DND-41 (cell line): ENCODE data around the gene NAT8L.

Experiments
- ATAC-seq: fragments of 200-7000 bp; cut with Tn5 transposase; 3 replicates; pipeline ENCODE4 v1.9.1; 2021; ENCODE audit warnings: low read depth; ENCODE audit not compliant: insufficient read depth
- DNase-seq: peaks from one replicate; pipeline ENCODE4 v3.0.0-alpha.2; 2020
- H2AFZ ChIP-seq: 2 replicates; pipeline ENCODE4 v1.6.0; 2012; ENCODE audit warnings: low read depth, low read length
- H3K27ac ChIP-seq: 2 replicates; pipeline ENCODE4 v1.5.1; 2012; ENCODE audit warnings: low read length, inconsistent platforms
- H3K27me3 ChIP-seq: fragments of 200-600 bp; sonication (generic); 2 replicates; pipeline ENCODE4 v1.6.0; 2012; ENCODE audit warnings: low read length, mild to moderate bottlenecking, inconsistent platforms; ENCODE audit not compliant: insufficient read depth, poor library complexity
- H3K36me3 ChIP-seq: 2 replicates; pipeline ENCODE4 v1.5.1; 2012; ENCODE audit warnings: low read length, inconsistent platforms; ENCODE audit not compliant: insufficient read depth
- H3K4me1 ChIP-seq: 2 replicates; pipeline ENCODE4 v1.5.1; 2012; ENCODE audit warnings: mild to moderate bottlenecking, low read length; ENCODE audit not compliant: insufficient read depth
- H3K4me2 ChIP-seq: 2 replicates; pipeline ENCODE4 v1.6.0; 2012; ENCODE audit warnings: mild to moderate bottlenecking, moderate library complexity, low read length, inconsistent platforms; ENCODE audit not compliant: insufficient read depth
- H3K4me3 ChIP-seq, 2 experiments: fragments of 200-600 bp in 1 of 2; shearing (Covaris generic) in 1 of 2; 2 replicates each; pipeline ENCODE4 v1.5.1; 2012 to 2016; ENCODE audit warnings: inconsistent platforms in 2 of 2, low read length in 2 of 2, mild to moderate bottlenecking in 2 of 2, low read depth in 1 of 2, moderate library complexity in 1 of 2
- H3K79me2 ChIP-seq: 2 replicates; pipeline ENCODE4 v1.6.0; 2012; ENCODE audit warnings: low read length, inconsistent platforms; ENCODE audit not compliant: insufficient read depth
- H3K9ac ChIP-seq: 2 replicates; pipeline ENCODE4 v1.6.0; 2012; ENCODE audit warnings: low read depth, mild to moderate bottlenecking, inconsistent platforms, low read length, moderate library complexity
- H3K9me3 ChIP-seq: 2 replicates; pipeline ENCODE4 v1.5.1; 2012; ENCODE audit warnings: low read length, moderate library complexity, mild to moderate bottlenecking, inconsistent platforms; ENCODE audit not compliant: insufficient read depth, severe bottlenecking
- H4K20me1 ChIP-seq: 2 replicates; pipeline ENCODE4 v1.6.0; 2012; ENCODE audit warnings: low read length; ENCODE audit not compliant: insufficient read depth
- EZH2 ChIP-seq: IDR thresholded peaks from 3 replicates; pipeline ENCODE4 v1.6.1; 2012; ENCODE audit warnings: borderline replicate concordance, low read depth, mild to moderate bottlenecking, moderate library complexity, low read length, inconsistent platforms; ENCODE audit not compliant: severe bottlenecking
- TF ChIP-seq, protein P1 (sequence below): IDR thresholded peaks from 2 replicates; pipeline ENCODE4 v1.5.1; 2012; ENCODE audit warnings: borderline replicate concordance, low read length, moderate library complexity, mild to moderate bottlenecking; ENCODE audit not compliant: poor library complexity, severe bottlenecking; ENCODE audit errors: extremely low read depth

NAT8L gene

GRCh38 chr4:2071252-2071911, 12.3 kb downstream of the NAT8L start:
- no peaks in the 10 kb centered on the region for H3K36me3 ChIP-seq
- H4K20me1 ChIP-seq: no peaks in the 10 kb centered on the region; the same call in 1 of the 2 replicates
- H3K4me2 ChIP-seq: no peak overlapping the region
- no peak for ATAC-seq
- no peak overlapping the region for H3K27ac ChIP-seq
- H3K9ac ChIP-seq: no peak overlapping the region
- no peaks in the 10 kb centered on the region for H3K4me1 ChIP-seq
- H3K9me3 ChIP-seq: no peaks in the 10 kb centered on the region
- no peak overlapping the region for H2AFZ ChIP-seq
- no peak for DNase-seq
- H3K27me3 ChIP-seq: no peaks in the 10 kb centered on the region
- H3K79me2 ChIP-seq: no peaks in the 10 kb centered on the region
- TF ChIP-seq EZH2: no peak
- TF ChIP-seq, protein P1, sequence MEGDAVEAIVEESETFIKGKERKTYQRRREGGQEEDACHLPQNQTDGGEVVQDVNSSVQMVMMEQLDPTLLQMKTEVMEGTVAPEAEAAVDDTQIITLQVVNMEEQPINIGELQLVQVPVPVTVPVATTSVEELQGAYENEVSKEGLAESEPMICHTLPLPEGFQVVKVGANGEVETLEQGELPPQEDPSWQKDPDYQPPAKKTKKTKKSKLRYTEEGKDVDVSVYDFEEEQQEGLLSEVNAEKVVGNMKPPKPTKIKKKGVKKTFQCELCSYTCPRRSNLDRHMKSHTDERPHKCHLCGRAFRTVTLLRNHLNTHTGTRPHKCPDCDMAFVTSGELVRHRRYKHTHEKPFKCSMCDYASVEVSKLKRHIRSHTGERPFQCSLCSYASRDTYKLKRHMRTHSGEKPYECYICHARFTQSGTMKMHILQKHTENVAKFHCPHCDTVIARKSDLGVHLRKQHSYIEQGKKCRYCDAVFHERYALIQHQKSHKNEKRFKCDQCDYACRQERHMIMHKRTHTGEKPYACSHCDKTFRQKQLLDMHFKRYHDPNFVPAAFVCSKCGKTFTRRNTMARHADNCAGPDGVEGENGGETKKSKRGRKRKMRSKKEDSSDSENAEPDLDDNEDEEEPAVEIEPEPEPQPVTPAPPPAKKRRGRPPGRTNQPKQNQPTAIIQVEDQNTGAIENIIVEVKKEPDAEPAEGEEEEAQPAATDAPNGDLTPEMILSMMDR: no peak
- H3K4me3 ChIP-seq: no peak overlapping the region

DNA sequence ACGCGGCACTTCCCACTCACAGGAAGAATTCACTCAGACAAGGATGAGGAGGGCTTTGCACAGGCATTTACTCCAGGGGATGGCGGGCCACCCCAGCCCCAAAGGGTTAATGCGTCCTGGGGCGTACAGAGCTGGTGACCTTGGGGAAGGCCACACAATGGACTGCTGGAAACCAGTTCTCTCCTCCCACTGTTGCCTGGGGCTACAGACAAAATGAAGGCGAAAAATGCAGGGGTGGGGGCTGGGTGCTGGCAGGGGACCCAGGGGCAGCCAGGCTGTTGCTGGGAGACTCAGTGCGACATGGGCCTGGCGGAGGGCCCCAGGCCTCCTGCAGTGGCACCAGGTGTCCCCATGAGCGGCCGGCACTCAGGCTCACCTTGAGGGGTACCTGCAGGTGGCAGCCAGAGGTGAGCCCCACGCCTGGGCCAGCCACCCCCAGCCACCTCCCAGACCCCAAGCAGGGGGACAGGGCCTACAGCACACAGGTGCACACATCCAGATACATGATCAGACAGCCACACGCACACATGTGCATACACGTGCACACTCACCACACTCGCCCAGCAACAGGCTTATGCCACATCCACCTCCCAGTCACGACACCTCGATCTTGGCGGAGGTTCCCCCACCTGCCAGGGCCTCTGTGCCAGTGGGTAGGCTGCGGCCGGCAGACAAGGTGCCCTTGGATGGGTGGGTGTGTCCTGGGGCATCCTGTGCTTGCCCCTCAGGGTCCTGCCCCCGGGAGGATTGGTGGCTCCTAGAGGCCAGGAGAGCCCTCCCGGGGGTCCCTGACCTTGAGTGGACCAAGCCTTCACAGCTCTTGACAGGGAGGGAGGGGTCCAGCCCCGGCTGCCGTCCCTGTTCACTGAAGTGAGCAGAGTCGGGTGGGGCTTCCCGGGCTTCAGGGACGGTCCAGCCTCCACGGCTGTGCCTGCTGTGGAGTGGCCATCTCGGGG, 13.1 kb downstream of the NAT8L start:
- Histone ChIP-seq H2AFZ (no peak overlapping the region), H3K4me1 (no peaks in the 10 kb centered on the region)

DNA sequence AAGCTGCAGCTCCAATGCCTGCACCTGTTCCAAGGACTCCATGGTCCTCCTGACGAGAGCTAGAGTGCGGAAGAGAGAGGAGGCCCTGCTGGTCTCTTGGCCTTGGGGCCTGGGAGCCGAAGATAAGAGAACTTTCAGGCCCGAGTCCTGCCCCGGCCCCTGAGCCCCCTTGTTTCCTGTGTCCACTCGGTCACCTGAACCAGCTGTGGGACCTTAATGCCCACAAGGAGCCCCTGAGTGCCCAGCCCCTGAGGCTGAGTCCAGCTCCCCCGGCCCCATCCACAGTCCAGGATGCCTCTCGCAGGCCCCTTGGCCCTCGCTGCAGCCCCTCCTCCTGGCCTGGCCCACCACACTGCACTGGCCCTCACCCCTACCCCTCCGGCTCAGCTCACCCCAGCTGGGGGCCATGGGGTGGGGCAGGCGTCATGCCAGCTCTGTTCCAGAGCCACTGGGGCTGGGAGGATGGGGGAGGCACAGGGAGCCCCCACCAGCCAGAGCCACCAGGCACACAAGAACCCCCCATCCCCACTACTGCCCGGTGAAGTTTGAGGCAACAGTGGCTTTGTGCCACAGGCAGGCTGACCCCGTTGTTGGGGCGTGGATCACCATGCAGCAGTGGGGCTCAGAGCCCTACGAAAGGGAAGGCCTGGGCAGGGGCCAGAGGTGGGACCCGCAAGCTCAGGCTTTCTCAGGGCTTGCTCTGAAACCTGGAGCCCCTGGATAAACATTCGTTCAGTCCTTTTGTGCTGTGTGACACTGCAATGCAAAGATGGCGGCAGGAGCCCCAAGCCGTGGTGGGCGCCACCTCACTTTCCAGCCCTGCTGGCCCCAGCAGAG, 14.1 kb downstream of the NAT8L start:
- Histone ChIP-seq H3K36me3 (no peaks in the 10 kb centered on the region), H3K27ac (no peak overlapping the region), H3K4me1 (no peaks in the 10 kb centered on the region), H3K4me3 (no peak overlapping the region), H4K20me1 (peaks cover 6% of the 10 kb centered on the region; the same call in 1 of the 2 replicates), H3K9ac (no peak overlapping the region), H2AFZ (no peak overlapping the region), H3K79me2 (no peaks in the 10 kb centered on the region), H3K9me3 (no peaks in the 10 kb centered on the region), H3K27me3 (no peaks in the 10 kb centered on the region), H3K4me2 (no peak overlapping the region)
- no peak for ATAC-seq
- no peak for DNase-seq
- TF ChIP-seq, protein P1: no peak
- no peak for TF ChIP-seq EZH2

More for the DNA sequence above, 13.1 kb downstream of the NAT8L start:
- no peaks in the 10 kb centered on the region for H3K79me2 ChIP-seq
- H4K20me1 ChIP-seq: peaks cover 4% of the 10 kb centered on the region; the same call in 1 of the 2 replicates
- no peak overlapping the region for H3K4me2 ChIP-seq
- no peak overlapping the region for H3K4me3 ChIP-seq
- H3K9ac ChIP-seq: no peak overlapping the region
- H3K27ac ChIP-seq: no peak overlapping the region
- no peak for TF ChIP-seq EZH2
- TF ChIP-seq, protein P1: no peak
- DNase-seq: no peak
- no peaks in the 10 kb centered on the region for H3K36me3 ChIP-seq
- ATAC-seq: no peak
- H3K27me3 ChIP-seq: no peaks in the 10 kb centered on the region
- no peaks in the 10 kb centered on the region for H3K9me3 ChIP-seq
